ENCODE results near the gene SERPINB3.
"Not testable (repeated sequence)": the region's sequence is repeated elsewhere in the genome, so short reads cannot be mapped to it uniquely, and the experiment has no call there.

Gene SERPINB3

GRCh38 chr18:63644694-63645093, 17.0 kb downstream of the SERPINB3 start:
- DNase-seq: not testable (repeated sequence)

- not testable (repeated sequence) for DNase-seq
Measured at GRCh38 chr18:63644142-63644541, 17.6 kb downstream of the SERPINB3 start, which contains the start of gene SERPINB4. Gene SERPINB4, minus strand, starts transcription at chr18:63644256. Its CDS starts 679 bp downstream, at chr18:63643577.

- DNase-seq: not testable (repeated sequence)
Measured at GRCh38 chr18:63642668-63643356, 18.9 kb downstream of the SERPINB3 start.

- DNase-seq: not testable (repeated sequence)
Measured at GRCh38 chr18:63641157-63641680, 20.5 kb downstream of the SERPINB3 start.

GRCh38 chr18:63637703-63638102, 24.0 kb downstream of the SERPINB3 start:
- DNase-seq: no peak

GRCh38 chr18:63627819-63628218, 33.9 kb downstream of the SERPINB3 start:
- DNase-seq: no peak

GRCh38 chr18:63626431-63626830, 35.3 kb downstream of the SERPINB3 start:
- no peak for DNase-seq

- DNase-seq: no peak
Measured at GRCh38 chr18:63624863-63625262, 36.8 kb downstream of the SERPINB3 start.

GRCh38 chr18:63619661-63620060, 42.0 kb downstream of the SERPINB3 start:
- DNase-seq: no peak

- no peak for DNase-seq
Measured at GRCh38 chr18:63617915-63618234, 43.8 kb downstream of the SERPINB3 start.

GRCh38 chr18:63617049-63617914, 44.4 kb downstream of the SERPINB3 start:
- no peak for DNase-seq

GRCh38 chr18:63613420-63613819, 48.3 kb downstream of the SERPINB3 start:
- DNase-seq: no peak

GRCh38 chr18:63606526-63606925, 55.2 kb downstream of the SERPINB3 start:
- DNase-seq: no peak
